RWPE1 (cell line): ENCODE results near the gene KCNJ3.

Experiments used
- CTCF ChIA-PET: fragments of 350-600 bp; sonication (Branson Sonifier 250); formaldehyde crosslinking; extraction: SDS; loops from one replicate; lab custom pipeline; 2021; lab: Yijun Ruan, JAX
- POLR2A ChIA-PET: fragments of 400-600 bp; formaldehyde crosslinking; extraction: SDS; loops from one replicate; lab custom pipeline; 2020; ENCODE audit warnings: antibody characterized with exemption; ENCODE audit not compliant: low non-redundant PET; lab: Yijun Ruan, JAX
- DNase-seq: peaks from one replicate; pipeline ENCODE4 v3.0.0; 2012; ENCODE audit warnings: low spot score
- H3K27ac ChIP-seq: fragments of 450-650 bp; 2 replicates; pipeline ENCODE4 v1.5.1; 2017
- CTCF ChIP-seq: fragments of 450-650 bp; conservative IDR thresholded peaks from 2 replicates; pipeline ENCODE4 v1.5.1; 2017; ENCODE audit warnings: low read depth, mild to moderate bottlenecking

The KCNJ3 gene

GRCh38 chr2:154758871-154759270 lies 60.4 kb downstream of the KCNJ3 start:
- no peak for DNase-seq
- POLR2A ChIA-PET = no interaction called here
- CTCF ChIA-PET = no interaction called here
- no peak overlapping the region for H3K27ac ChIP-seq
- TF ChIP-seq CTCF = no peak

GRCh38 chr2:154762638-154763037 lies 64.1 kb downstream of the KCNJ3 start:
- no peak overlapping the region for H3K27ac ChIP-seq
- CTCF ChIA-PET = no interaction called here
- no peak for DNase-seq
- no peak for TF ChIP-seq CTCF
- POLR2A ChIA-PET = no interaction called here

- ChIA-PET POLR2A (no interaction called here), CTCF (no interaction called here)
- DNase-seq = no peak
- H3K27ac ChIP-seq = no peak overlapping the region
- no peak for TF ChIP-seq CTCF
Observed at GRCh38 chr2:154771664-154772284, 73.3 kb downstream of the KCNJ3 start.

GRCh38 chr2:154776825-154777224 lies 78.3 kb downstream of the KCNJ3 start:
- POLR2A ChIA-PET = no interaction called here
- no peak overlapping the region for H3K27ac ChIP-seq
- TF ChIP-seq CTCF = no peak
- no peak for DNase-seq
- CTCF ChIA-PET = interaction anchor here (0.6 kb wide), 1 partner anchor 125 kb away, joined by 4 read pairs; no protein-coding TSS in a partner anchor

GRCh38 chr2:154794406-154794805 lies 95.9 kb downstream of the KCNJ3 start:
- no peak for DNase-seq
- POLR2A ChIA-PET = no interaction called here
- CTCF ChIA-PET = no interaction called here
- no peak for TF ChIP-seq CTCF
- no peak overlapping the region for H3K27ac ChIP-seq

GRCh38 chr2:154795651-154796050 lies 97.2 kb downstream of the KCNJ3 start:
- DNase-seq = no peak
- no peak overlapping the region for H3K27ac ChIP-seq
- POLR2A ChIA-PET = no interaction called here
- CTCF ChIA-PET = no interaction called here
- no peak for TF ChIP-seq CTCF
